Measurements from ENCODE around the gene MSI2.

Gene MSI2

GRCh38 chr17:57247261-57247660 is 9.1 kb upstream of the MSI2 start:
- no peak for DNase-seq

GRCh38 chr17:57247913-57248312 is 8.4 kb upstream of the MSI2 start:
- no peak for DNase-seq

DNA sequence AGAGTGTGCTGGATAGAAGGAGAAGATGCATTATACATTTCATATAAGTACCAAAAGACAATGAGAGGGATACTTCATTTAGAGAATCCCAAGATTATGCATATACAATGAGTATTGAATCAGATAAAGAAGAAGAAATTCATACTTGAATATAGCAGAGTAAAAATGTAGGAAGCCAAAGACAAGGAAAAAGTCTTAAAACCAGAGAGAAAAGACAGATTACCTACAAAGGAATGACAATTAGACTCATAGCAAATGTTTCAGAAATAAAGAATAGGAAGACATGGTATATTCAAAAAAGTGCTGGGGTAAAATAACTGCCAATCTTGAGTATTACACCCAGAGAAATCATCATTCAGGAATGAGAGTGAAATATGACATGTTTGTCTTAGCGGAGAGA is 6.8 kb upstream of the MSI2 start:
- no peak for DNase-seq

GRCh38 chr17:57251211-57251787 is 5.0 kb upstream of the MSI2 start:
- no peak for DNase-seq

DNA sequence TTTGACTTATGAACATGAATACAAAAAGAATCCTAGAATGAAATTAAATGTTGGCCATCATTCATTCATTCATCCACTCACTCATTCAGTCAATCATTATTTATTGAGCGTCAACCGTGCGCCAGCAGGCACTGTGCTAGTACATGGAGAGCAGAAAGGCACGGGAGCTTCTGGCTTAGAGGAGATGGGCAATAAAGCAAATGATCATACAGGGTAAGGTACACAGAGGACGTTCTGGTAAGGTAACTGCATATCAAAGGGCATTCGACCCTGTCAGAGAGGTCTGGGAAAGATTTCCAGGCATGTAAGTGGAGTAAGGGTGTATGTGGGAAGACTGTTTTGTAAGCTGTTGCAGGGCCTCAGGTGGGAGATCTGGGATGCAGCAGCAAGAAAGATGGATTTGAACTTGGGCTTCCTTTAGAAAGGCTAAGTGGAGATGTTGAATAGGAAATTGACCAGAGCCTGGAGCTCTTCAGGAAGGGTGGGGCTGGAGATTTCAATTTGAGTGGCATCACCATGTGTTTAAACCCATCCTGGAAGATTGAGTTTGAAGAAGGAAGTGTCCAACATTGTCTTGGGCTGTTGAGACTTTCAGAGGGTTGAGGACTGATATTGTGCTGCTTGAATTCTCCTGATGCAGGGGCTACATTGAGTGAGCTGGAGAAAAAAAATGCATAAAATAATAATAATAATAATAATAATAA is 2.8 kb upstream of the MSI2 start:
- no peak for DNase-seq

- DNase-seq, result no peak
Observed at GRCh38 chr17:57255182-57255775, 1.0 kb upstream of the MSI2 start.

- DNase-seq, result peak; percentile 52
Observed at GRCh38 chr17:57256708-57257112, 387 bp downstream of the MSI2 start.

DNA sequence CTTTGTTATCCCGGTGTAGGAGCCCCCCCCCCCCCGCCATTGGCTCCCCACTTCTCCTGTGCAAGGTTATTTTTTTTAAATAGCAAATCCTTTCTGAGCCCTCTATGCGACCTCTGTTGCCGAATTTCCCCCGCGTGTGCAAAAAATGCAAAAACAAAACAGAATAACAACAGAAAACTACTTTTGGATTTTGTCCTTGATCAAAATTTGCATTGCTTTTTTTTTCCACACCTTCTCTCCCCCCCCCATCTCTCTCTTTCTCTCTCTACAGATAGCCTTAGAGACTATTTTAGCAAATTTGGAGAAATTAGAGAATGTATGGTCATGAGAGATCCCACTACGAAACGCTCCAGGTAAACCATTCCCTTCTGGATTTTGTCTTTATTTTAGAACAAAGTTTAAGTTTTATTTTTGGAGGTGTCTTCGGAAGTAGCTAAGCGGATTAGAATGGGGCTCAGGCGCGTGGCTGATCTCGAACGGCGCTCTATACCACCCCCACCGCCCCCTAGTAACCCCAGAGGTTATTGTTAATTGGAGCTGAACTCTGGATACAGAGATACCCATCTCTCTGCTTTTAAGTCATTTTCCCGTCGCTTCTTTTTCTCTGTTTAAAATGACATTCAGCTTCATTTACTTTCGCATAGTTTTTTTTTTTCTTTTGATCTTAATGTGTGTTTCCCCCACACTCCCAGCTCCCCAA is 1.0 kb downstream of the MSI2 start:
- peak; percentile 16 for DNase-seq

DNA sequence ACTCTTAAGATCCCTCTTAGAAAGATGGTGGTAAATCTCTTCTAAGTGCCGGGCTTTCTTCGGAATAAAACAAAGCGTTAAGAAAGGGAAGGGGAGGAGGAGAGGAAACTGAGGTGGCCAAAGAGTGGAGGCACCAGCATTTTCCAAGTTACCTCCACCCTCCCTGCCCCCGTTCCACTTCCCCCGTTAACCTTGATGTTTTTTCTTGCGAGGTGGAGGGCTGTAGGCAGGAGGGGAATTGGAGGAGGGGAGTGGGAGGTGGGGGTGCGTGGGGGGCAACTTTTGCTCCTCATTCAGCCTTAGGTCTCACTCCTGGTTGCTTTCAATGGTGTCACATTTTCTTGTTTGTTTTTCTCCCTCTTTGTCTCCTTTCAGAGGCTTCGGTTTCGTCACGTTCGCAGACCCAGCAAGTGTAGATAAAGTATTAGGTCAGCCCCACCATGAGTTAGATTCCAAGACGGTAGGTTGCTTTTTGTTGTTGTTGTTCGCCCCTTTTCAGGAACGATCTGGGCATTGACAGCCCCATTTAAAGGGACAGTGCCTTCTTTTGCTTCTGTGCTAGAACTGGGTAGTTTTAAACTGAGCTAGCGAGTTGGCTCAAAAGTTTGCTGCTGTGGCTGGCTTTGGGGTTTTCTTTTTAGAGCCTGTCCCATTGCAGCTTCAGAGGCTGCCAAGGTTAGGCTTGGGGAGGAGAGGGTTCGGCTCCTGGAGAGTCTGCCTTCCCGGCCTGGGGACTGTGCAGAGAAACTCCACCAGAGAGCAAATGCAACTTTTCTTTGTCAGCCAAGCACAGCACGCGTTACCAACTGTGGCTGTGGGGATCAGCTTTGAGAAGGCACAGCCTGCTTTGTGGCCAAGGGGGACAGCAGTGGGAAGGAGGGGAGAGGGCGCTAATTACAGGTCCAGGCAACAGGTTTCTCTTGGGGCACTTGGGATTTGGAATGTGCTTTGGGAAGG is 1.9 kb downstream of the MSI2 start:
- DNase-seq, result no peak

- DNase-seq, result no peak
Observed at GRCh38 chr17:57259306-57259705, 3.0 kb downstream of the MSI2 start.

GRCh38 chr17:57259817-57260216 is 3.5 kb downstream of the MSI2 start:
- DNase-seq, result no peak

DNA sequence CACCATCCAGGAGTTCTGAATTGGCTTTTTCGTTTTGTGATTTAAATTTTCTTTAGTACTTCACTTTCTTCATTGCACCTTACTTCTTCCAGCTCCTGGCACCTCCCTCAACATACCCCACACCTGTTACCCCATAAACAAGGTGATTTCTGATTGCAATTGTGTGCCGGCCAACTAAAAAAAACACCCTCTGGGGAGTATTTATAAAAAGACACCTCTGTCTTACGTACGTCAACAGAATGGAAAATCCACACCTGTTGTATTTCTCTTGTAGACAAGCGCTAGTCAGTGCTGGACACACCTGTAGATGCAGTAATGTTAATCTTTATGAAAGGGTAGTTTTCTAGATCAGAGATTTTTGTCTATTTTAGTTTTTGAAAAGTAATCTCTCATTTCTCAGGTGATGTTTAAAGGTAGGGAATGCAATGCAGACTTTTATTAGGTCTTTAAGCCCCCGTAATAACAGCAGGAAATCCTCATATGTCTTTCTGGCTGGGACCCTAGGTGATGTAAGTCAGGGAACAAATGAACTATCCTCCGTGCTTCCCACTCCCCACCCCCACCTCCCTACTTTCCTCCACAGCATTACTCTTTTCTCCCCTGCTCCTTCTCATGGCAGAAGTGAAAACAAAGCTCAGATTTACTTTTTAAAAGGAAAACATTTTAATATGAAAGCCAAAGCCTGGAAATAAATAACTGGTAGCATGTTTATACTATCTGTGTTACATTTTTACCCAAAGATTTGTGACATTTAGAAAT is 4.2 kb downstream of the MSI2 start:
- no peak for DNase-seq

GRCh38 chr17:57261084-57261461 is 4.8 kb downstream of the MSI2 start:
- DNase-seq, result no peak

DNA sequence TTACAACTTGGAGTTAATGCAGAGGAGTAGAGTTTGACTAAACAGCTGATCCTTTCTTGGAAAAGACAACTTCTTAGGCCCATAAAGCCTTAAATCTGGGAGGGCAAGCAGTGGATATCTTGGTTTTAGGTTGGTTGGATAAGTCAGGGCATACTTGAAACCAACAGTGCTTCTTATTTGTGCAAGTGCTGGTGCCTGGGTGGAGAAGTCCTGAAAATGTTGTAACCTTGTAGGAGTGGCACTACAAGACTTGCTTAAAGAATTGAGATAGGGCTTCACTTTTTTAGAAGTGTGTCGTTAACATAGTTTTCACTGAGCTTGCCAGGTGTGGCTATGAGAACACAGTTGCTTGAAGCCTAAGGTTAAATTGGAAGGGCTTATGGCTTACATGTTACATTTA is 6.2 kb downstream of the MSI2 start:
- DNase-seq, result no peak

- no peak for DNase-seq
Observed at GRCh38 chr17:57264250-57264649, 7.9 kb downstream of the MSI2 start.

DNA sequence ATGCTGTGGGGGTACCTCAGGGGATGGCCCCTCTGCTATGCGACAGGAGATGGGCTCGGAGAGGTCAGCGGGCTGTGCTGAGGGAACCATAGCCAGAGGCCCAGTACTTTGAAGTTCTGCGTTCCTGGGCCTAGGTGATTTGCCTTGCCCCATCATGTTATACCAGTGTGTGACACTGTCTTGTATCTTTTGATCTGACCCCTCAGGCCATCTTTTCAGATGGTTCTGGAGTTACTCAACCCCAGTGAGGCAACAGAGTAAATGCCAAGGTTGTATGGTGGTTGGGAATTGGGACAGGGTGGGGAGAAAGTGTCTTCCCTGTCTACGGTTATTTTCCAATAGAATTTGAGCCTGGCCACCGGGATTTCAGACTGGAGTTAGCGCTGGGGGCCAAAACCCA is 8.5 kb downstream of the MSI2 start:
- DNase-seq, result no peak

GRCh38 chr17:57266902-57267311 is 10.6 kb downstream of the MSI2 start:
- no peak for DNase-seq

DNA sequence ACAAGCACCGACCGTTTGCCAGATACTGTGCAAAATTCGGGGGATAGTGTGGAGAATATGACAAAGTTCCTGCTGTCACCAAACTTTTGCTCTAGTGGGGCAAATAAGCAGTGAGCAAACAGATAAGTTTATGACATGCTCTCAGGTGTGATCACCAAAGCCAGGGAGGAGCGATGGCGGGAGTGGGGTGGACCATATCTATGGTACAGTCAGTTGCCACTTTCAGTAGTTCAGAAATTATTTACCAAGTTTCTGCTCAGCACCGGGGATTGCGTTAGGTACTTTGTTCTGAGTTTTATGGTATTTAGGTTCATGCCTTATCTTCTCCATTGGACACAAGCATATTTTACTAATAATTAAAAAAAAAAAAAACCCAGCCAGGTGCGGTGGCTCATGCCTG is 11.9 kb downstream of the MSI2 start:
- no peak for DNase-seq

DNA sequence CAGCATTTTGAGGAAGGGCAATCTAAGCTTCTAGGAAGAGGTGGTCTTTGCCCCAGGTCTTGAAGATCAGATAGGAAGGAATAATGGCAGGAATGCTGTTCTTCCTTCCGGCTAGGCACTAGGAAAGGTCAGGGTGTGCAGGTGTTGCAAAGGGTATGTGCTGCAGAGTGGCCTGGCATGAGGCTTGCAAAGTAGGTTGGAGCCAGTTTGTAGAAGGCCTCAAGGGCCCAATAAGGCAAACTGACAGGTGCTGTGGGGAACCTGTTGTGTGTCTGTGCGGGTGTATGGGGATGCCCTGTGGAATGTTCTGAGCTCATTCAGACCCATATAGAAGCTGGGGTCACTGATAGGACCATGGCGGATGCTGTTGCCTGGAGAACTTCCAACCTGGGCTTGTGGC is 12.7 kb downstream of the MSI2 start:
- DNase-seq, result no peak

DNA sequence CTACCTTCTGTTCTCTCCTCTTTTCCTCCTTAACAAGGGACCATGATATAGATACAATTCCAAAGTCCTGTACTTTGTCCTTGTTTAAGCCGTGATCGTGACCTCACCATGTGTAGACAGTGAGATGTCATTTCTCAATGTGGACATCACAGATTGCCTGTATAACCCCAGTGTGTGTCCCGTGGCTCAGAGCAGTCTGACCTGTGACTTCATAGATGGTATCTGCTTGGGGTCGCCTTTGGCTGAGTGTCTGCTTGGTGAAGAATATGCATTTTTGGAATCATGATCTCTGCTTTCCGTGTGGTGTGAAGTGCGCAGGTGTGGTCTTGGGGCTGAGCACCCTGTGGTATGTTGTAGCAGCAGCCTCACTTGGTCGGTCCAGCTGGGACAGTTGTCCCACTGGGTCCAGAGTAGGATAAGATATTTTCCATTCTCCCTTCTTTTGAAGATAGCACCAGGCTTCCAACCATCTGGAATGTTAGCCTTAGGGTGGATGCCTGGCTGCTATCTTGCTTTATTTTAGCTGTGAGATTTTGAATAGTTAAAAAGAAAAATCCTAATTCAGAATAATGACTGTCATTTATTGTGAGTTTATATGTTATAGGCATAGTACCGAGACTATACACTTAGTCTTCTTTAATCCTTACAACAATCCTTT is 13.4 kb downstream of the MSI2 start:
- no peak for DNase-seq

GRCh38 chr17:57270801-57271245 is 14.5 kb downstream of the MSI2 start:
- DNase-seq, result no peak

Data from stimulated activated CD4-positive, alpha-beta T cell treated with anti-CD3 and anti-CD28 coated beads, Interleukin-4, amount 100 ng/mL, for 1 hour (primary cell).